K562 (cell line): ENCODE results near the gene FAM53A. TPM values are rescaled to one million over a fixed set of nuclear protein-coding genes. Genes with fewer than 3 reads are reported as not detected.

Experiments used
- ATAC-seq: fragments of 200-7000 bp; cut with Tn5 transposase; 3 replicates; pipeline ENCODE4 v1.9.1; 2020; ENCODE audit warnings: moderate library complexity
- BruUV-seq: library from RNA; stranded (reverse); fragments of 400-500 nt; replicated peaks from 2 replicates; lab custom pipeline; 2021; lab: Mats Ljungman, UMichigan
- CTCF ChIA-PET: fragments of 300-600 bp; formaldehyde crosslinking; extraction: SDS; loops from one replicate; lab custom pipeline; 2021; ENCODE audit warnings: low intra/inter-chr PET ratio; lab: Yijun Ruan, JAX
- POLR2A ChIA-PET: fragments of 300-600, 350-650 bp; sonication (Branson Sonifier 250); formaldehyde crosslinking; extraction: SDS; loops from one replicate; lab custom pipeline; 2021; ENCODE audit warnings: antibody characterized with exemption, inconsistent platforms; lab: Yijun Ruan, JAX
- DNase-seq, 4 experiments: peaks; one replicate each; pipeline versions ENCODE4 v3.0.0 to v3.0.0-alpha.2; 2011 to 2018; ENCODE audit warnings: low spot score in 3 of 4, mixed read lengths in 3 of 4; ENCODE audit errors: extremely low read depth in 1 of 4
- FAIRE-seq: peaks from 2 replicates; lab custom pipeline; 2011; peaks lifted over from hg19 to GRCh38; lab: Jason Lieb, UNC
- H2AFZ ChIP-seq: 2 replicates; pipeline ENCODE4 v1.6.0; 2011; ENCODE audit warnings: low read depth, low read length, control low read depth, inconsistent platforms
- H3K27ac ChIP-seq: fragments of 200-600 bp; 3 replicates; pipeline ENCODE4 v1.8.0; 2011; ENCODE audit warnings: low read depth, mild to moderate bottlenecking, control low read depth, inconsistent platforms, low read length, moderate library complexity, mixed read lengths; ENCODE audit errors: extremely low read depth
- H3K27me3 ChIP-seq, 2 experiments: fragments of 300-600 bp in 1 of 2; 2 replicates in 1 of 2; 3 replicates in 1 of 2; pipeline versions ENCODE4 v1.6.0 to v1.8.0; 2011; ENCODE audit warnings: inconsistent platforms in 2 of 2, low read length in 2 of 2, mild to moderate bottlenecking in 1 of 2, mixed read lengths in 1 of 2, moderate library complexity in 1 of 2; ENCODE audit not compliant: control insufficient read depth in 2 of 2, insufficient read depth in 2 of 2
- H3K36me3 ChIP-seq: fragments of 300-600 bp; 3 replicates; pipeline ENCODE4 v1.8.0; 2011; ENCODE audit warnings: mild to moderate bottlenecking, low read length, inconsistent platforms; ENCODE audit not compliant: control insufficient read depth, insufficient read depth
- H3K4me1 ChIP-seq, 2 experiments: fragments of 200-600 bp in 1 of 2; replicated peaks in 1 of 2; 2 replicates in 1 of 2; 3 replicates in 1 of 2; pipeline versions ENCODE4 v1.5.1 to v1.8.0; 2011; ENCODE audit warnings: inconsistent platforms in 2 of 2, low read length in 2 of 2, mild to moderate bottlenecking in 1 of 2, mixed read lengths in 1 of 2, moderate library complexity in 1 of 2; ENCODE audit not compliant: control insufficient read depth in 2 of 2, insufficient read depth in 2 of 2
- H3K4me2 ChIP-seq: 2 replicates; pipeline ENCODE4 v1.6.1; 2011; ENCODE audit warnings: low read length, control low read depth, inconsistent platforms, mixed read lengths; ENCODE audit not compliant: insufficient read depth
- H3K4me3 ChIP-seq: fragments of 200-600 bp; sonication (generic), shearing (Covaris generic); 2 replicates; pipeline ENCODE4 v1.5.1; 2016; ENCODE audit warnings: control low read depth, inconsistent platforms
- H3K79me2 ChIP-seq: fragments of 200-600 bp; 3 replicates; pipeline ENCODE4 v1.8.0; 2011; ENCODE audit warnings: low read length, inconsistent platforms; ENCODE audit not compliant: control insufficient read depth, insufficient read depth
- H3K9ac ChIP-seq, 2 experiments: 2 replicates each; pipeline versions ENCODE4 v1.6.0 to v1.6.1; 2011; ENCODE audit warnings: low read depth in 2 of 2, low read length in 2 of 2, control low read depth in 1 of 2, inconsistent platforms in 1 of 2, mild to moderate bottlenecking in 1 of 2, mixed read lengths in 1 of 2; ENCODE audit not compliant: insufficient read depth in 1 of 2
- H3K9me1 ChIP-seq: one replicate; pipeline ENCODE4 v1.6.0; 2011; ENCODE audit warnings: inconsistent platforms, mild to moderate bottlenecking, low read length, moderate library complexity; ENCODE audit not compliant: control insufficient read depth, insufficient read depth
- H3K9me3 ChIP-seq: replicated peaks from 2 replicates; pipeline ENCODE4 v1.5.1; 2011; ENCODE audit warnings: low read depth, low read length, inconsistent platforms; ENCODE audit not compliant: control insufficient read depth, insufficient read depth
- H4K20me1 ChIP-seq: replicated peaks from 2 replicates; pipeline ENCODE4 v1.6.1; 2011; ENCODE audit warnings: low read length, inconsistent platforms, mixed read lengths; ENCODE audit not compliant: control insufficient read depth, insufficient read depth
- ARHGAP35 ChIP-seq: fragments of 450-650 bp; IDR thresholded peaks from 2 replicates; pipeline ENCODE4 v1.6.1; 2018; ENCODE audit not compliant: partially characterized antibody
- CBX5 ChIP-seq: IDR thresholded peaks from 2 replicates; pipeline ENCODE4 v1.6.1; 2014; ENCODE audit warnings: low read depth, borderline replicate concordance
- ETV1 ChIP-seq: fragments of 450-650 bp; conservative IDR thresholded peaks from 2 replicates; pipeline ENCODE4 v1.6.1; 2016; ENCODE audit warnings: missing genetic modification characterization, control low read depth, low read depth, missing compliant biosample characterization
- FOXO4 ChIP-seq: fragments of 450-650 bp; formaldehyde crosslinking; IDR thresholded peaks from 2 replicates; pipeline ENCODE4 v1.4.0; 2020; ENCODE audit warnings: mild to moderate bottlenecking, moderate library complexity
- JUNB ChIP-seq: fragments of 450-650 bp; formaldehyde crosslinking; conservative IDR thresholded peaks from 2 replicates; pipeline ENCODE4 v1.4.0; 2020; ENCODE audit warnings: mild to moderate bottlenecking
- KLF1 ChIP-seq: fragments of 450-650 bp; IDR thresholded peaks from 2 replicates; pipeline ENCODE4 v1.6.1; 2016; ENCODE audit warnings: missing genetic modification characterization, missing compliant biosample characterization
- LCOR ChIP-seq: sonication (generic); formaldehyde crosslinking; IDR thresholded peaks from 2 replicates; pipeline ENCODE4 v1.8.0; 2022; ENCODE audit warnings: mild to moderate bottlenecking, missing genetic modification reagents
- MAFF ChIP-seq: IDR thresholded peaks from 2 replicates; pipeline ENCODE4 v1.6.1; 2012; ENCODE audit warnings: low read length, improper control_type of control experiment
- MEF2D ChIP-seq: conservative IDR thresholded peaks from 2 replicates; pipeline ENCODE4 v1.6.1; 2016; ENCODE audit warnings: low read depth, missing genetic modification characterization, missing compliant biosample characterization
- MYNN ChIP-seq, 2 experiments: sonication (generic); formaldehyde crosslinking in 1 of 2; IDR thresholded peaks; 2 replicates each; pipeline versions ENCODE4 v1.5.0 to v1.6.1; 2016 to 2020; ENCODE audit warnings: antibody characterized with exemption in 1 of 2, missing genetic modification reagents in 1 of 2
- PRMT5 ChIP-seq: sonication (generic); formaldehyde crosslinking; IDR thresholded peaks from 2 replicates; pipeline ENCODE4 v1.5.0; 2020; ENCODE audit warnings: missing genetic modification reagents
- SAP30 ChIP-seq: fragments of 200-600 bp; sonication (generic); IDR thresholded peaks from 2 replicates; pipeline ENCODE4 v1.6.1; 2012; ENCODE audit warnings: borderline replicate concordance, low read depth, mild to moderate bottlenecking, moderate library complexity, low read length, control low read depth, inconsistent platforms; ENCODE audit not compliant: insufficient read depth, poor library complexity, severe bottlenecking
- SMARCE1 ChIP-seq: fragments of 450-650 bp; IDR thresholded peaks from 2 replicates; pipeline ENCODE4 v1.7.1; 2016; ENCODE audit warnings: mild to moderate bottlenecking
- SNRNP70 ChIP-seq: fragments of 200-400 bp; formaldehyde crosslinking; optimal IDR thresholded peaks from 2 replicates; pipeline ENCODE3; 2017; ENCODE audit warnings: low read depth, low read length
- TBP ChIP-seq: optimal IDR thresholded peaks from 2 replicates; pipeline ENCODE3; 2011; ENCODE audit warnings: low read depth, low read length, improper control_type of control experiment
- ZNF224 ChIP-seq: sonication (generic); formaldehyde crosslinking; IDR thresholded peaks from 2 replicates; pipeline ENCODE4 v1.8.0; 2022; ENCODE audit warnings: mild to moderate bottlenecking, missing genetic modification reagents
- ZNF444 ChIP-seq: fragments of 250-450 bp; sonication (Bioruptor Pico); IDR thresholded peaks from 2 replicates; pipeline ENCODE4 v1.4.0; 2020; ENCODE audit warnings: mild to moderate bottlenecking, moderate library complexity
- ZNF449 ChIP-seq: fragments of 250-450 bp; sonication (Bioruptor Pico); IDR thresholded peaks from 2 replicates; pipeline ENCODE4 v1.8.0; 2022; ENCODE audit warnings: moderate library complexity, mild to moderate bottlenecking, inconsistent platforms
- WGBS: fragments of 100-300 bp; shearing (Covaris generic); methylation state at CpG from one replicate; pipeline ENCODE4 v1.1.6; 2016; ENCODE audit warnings: low coverage, mixed read lengths; ENCODE audit not compliant: insufficient coverage; ENCODE audit errors: missing lambda C conversion rate; 5-methylcytosine and 5-hydroxymethylcytosine counted together
- in situ Hi-C: fragments of 300-500 bp; cut with MboI; formaldehyde crosslinking; loops from 4 replicates; pipeline ENCODE4 v1.15.0; 2018; ENCODE audit warnings: inconsistent platforms, mixed read lengths
- intact Hi-C: fragments of 100-400 bp; cut with micrococcal nuclease; formaldehyde crosslinking; loops from 2 replicates; pipeline ENCODE4 v1.14.2; 2022
- polyA plus RNA-seq, 8 experiments: library from polyadenylated mRNA; depleted of rRNA in 4 of 8; stranded (reverse) in 5 of 8; unstranded in 3 of 8; fragments of >200 nt; fragmentation: Nextera tagmentation in 2 of 8; fragmentation: Illumina TruSeq in 1 of 8; extraction: Ambion mirVana in 2 of 8; extraction: Trizol in 1 of 8; gene quantifications; 2 replicates each; pipeline versions ENCODE4 v1.2.1 to v1.2.3, GENCODE V29; 2011 to 2014; ENCODE audit warnings: inconsistent platforms in 1 of 8, missing spikeins in 1 of 8
- total RNA-seq, 7 experiments: library from RNA; depleted of rRNA in 6 of 7; stranded (reverse); fragments of >200 nt in 6 of 7; fragmentation: Illumina TruSeq in 2 of 7; extraction: Trizol in 2 of 7; gene quantifications; 2 replicates each; pipeline versions ENCODE4 v1.2.1 to v1.2.3, GENCODE V29; 2011 to 2021; ENCODE audit warnings: low replicate concordance in 1 of 7

The FAM53A gene
- total and polyA plus RNA-seq, 9 of the 15 experiments (the other 6 are each of a cell fraction or from before 2014, with no cell fraction given), result 0.53 to 2.7 (median 1.4) TPM; not detected in 2

- intact Hi-C loops (no loop called here), in situ Hi-C loops (no loop called here)
- 94% methylated on average over 24 of the region's 32 CpGs for WGBS
- H3K4me1 ChIP-seq, result peaks cover 13 to 76% of the 10 kb centered on the region in 2 experiments; a peak in 4 of 5 replicates
- peak overlapping the region in 1 of 2 experiments; percentile 78; a peak in 2 of 4 replicates for H3K9ac ChIP-seq
- no peaks in the 10 kb centered on the region for H3K27me3 ChIP-seq
- no peaks in the 10 kb centered on the region for H3K9me3 ChIP-seq
- ATAC-seq (no peak), FAIRE-seq (no peak), DNase-seq (no peak)
- no peak overlapping the region for H3K27ac ChIP-seq
- H3K36me3 ChIP-seq, result peaks cover 43% of the 10 kb centered on the region; the same call in 2 of the 3 replicates
- BruUV-seq, result no TSS peak
- H3K9me1 ChIP-seq, result no peaks in the 10 kb centered on the region
- ChIA-PET POLR2A (interaction anchor here (1.1 to 1.2 kb wide), 2 partner anchors 9 to 369 kb away, joined by 3 to 6 read pairs; no protein-coding TSS in a partner anchor), CTCF (no interaction called here)
- H2AFZ ChIP-seq, result no peak overlapping the region
- no peak overlapping the region for H3K4me3 ChIP-seq
- no peak overlapping the region for H3K4me2 ChIP-seq
- H3K79me2 ChIP-seq, result peaks cover 89% of the 10 kb centered on the region
- H4K20me1 ChIP-seq, result 0 out of 2 replicates have a peak, but pooled peaks cover 8% of the 10 kb centered on the region
- TF ChIP-seq ARHGAP35 (no peak), SNRNP70 (no peak), TBP (no peak), ZNF444 (CRISPR knock-in tag) (no peak), FOXO4 (CRISPR knock-in tag) (no peak), MEF2D (tag) (no peak), LCOR (CRISPR knock-in tag) (no peak), MYNN (IDR thresholded peaks at IDR 0.05) (0 out of 2 replicates have a peak, but pooled peaks have one; percentile 0), MYNN (CRISPR knock-in tag; IDR thresholded peaks at IDR 0.05) (no peak), ZNF224 (CRISPR knock-in tag) (no peak), KLF1 (no peak), CBX5 (no peak), ETV1 (tag) (no peak), MAFF (no peak), SAP30 (no peak), JUNB (CRISPR knock-in tag) (no peak), ZNF449 (CRISPR knock-in tag) (no peak), PRMT5 (CRISPR knock-in tag) (no peak), SMARCE1 (no peak)
Observed at GRCh38 chr4:1717129-1718094, 33.3 kb upstream of the FAM53A start.
